ENCODE results near the gene GPD1.
"Not testable (repeated sequence)": the region's sequence is repeated elsewhere in the genome, so short reads cannot be mapped to it uniquely, and the experiment has no call there.

GPD1 gene

DNA sequence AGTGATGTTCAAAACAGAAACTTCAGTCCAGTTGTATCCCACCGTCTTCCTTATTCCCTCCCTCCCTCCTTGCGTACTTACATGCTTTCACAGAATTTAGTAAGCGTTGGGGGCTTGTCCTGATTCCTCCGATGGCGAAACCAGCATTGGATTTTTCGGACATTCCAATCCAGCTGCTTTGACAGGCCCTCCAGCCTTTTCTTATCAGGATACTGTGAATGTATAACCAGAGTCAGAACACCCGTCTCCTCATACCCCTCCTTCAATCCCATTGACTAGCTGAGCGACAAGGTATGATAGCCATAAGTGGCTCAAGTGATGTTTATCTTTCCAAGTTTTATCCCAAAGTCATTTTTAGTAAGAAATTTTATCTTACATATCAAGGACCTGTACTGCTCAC lies 39.2 kb downstream of the GPD1 start:
- TF ChIP-seq, protein P1, sequence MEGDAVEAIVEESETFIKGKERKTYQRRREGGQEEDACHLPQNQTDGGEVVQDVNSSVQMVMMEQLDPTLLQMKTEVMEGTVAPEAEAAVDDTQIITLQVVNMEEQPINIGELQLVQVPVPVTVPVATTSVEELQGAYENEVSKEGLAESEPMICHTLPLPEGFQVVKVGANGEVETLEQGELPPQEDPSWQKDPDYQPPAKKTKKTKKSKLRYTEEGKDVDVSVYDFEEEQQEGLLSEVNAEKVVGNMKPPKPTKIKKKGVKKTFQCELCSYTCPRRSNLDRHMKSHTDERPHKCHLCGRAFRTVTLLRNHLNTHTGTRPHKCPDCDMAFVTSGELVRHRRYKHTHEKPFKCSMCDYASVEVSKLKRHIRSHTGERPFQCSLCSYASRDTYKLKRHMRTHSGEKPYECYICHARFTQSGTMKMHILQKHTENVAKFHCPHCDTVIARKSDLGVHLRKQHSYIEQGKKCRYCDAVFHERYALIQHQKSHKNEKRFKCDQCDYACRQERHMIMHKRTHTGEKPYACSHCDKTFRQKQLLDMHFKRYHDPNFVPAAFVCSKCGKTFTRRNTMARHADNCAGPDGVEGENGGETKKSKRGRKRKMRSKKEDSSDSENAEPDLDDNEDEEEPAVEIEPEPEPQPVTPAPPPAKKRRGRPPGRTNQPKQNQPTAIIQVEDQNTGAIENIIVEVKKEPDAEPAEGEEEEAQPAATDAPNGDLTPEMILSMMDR (IDR thresholded peaks at IDR 0.05; ENCODE audit: low read length, missing control alignments) = no peak
- DNase-seq (ENCODE audit: low read depth) = no peak
- no peak overlapping the region for H3K4me3 ChIP-seq (replicated peaks; ENCODE audit: low read depth, low read length)

DNA sequence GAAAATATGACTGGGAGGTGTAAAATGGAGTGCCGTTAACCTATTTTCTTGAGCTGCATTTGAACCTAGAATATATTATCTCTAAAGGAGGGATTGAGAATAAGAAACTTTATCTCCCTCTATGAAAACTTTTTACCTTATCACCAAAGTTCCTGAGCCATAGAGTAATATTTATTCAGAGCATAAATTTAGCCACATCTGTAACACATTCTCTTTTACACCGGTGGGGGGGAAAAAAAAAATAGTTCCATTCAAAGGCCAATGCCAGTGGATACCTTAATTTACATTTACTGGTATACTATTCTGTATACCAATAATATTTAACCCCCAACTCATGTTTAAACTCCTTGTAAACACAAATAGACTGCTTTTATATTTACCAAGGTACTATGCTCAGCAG lies 41.6 kb downstream of the GPD1 start:
- DNase-seq (ENCODE audit: low read depth) = no peak
- H3K4me3 ChIP-seq (replicated peaks; ENCODE audit: low read depth, low read length) = no peak overlapping the region
- TF ChIP-seq, protein P1 (IDR thresholded peaks at IDR 0.05; ENCODE audit: low read length, missing control alignments) = no peak

DNA sequence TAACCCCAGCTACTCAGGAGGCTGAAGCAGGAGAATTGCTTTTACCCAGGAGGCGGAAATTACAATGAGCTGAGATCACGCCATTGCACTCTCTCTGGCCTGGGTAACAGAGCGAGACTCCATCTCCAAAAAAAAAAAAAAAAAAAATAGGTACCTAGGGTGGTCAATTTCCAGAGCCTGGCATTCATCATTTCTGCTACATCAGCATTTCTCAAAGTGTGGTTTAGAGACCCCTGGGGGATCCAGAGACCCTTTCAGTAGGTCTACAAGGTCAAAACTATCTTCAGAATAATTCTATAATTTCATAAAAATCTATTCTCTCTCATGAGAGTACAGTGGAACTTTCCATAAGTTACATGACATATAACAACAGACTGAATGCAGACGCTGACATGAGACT lies 43.5 kb downstream of the GPD1 start:
- H3K4me3 ChIP-seq (replicated peaks; ENCODE audit: low read depth, low read length) = no peak overlapping the region
- DNase-seq (ENCODE audit: low read depth) = no peak
- TF ChIP-seq, protein P1 (IDR thresholded peaks at IDR 0.05; ENCODE audit: low read length, missing control alignments) = no peak

DNA sequence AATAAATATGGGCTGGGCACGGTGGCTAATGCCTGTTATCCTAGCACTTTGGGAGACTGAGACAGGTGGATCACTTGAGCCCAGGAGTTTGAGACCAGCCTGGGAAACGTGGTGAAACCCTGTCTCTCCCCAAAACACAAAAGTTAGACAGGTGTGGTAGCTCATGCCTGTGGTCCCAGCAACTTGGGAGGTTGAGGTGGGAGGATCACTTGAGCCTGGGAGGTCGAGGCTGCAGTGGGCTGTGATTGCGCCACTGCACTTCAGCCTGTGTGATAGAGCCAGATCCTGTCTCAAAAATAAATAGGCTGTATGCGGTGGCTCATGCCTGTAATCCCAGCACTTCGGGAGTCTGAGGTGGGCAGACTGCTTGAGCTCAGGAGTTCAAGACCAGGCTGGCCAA lies 44.2 kb downstream of the GPD1 start:
- DNase-seq (ENCODE audit: low read depth); H3K4me3 ChIP-seq (replicated peaks; ENCODE audit: low read depth, low read length): not testable (repeated sequence)

DNA sequence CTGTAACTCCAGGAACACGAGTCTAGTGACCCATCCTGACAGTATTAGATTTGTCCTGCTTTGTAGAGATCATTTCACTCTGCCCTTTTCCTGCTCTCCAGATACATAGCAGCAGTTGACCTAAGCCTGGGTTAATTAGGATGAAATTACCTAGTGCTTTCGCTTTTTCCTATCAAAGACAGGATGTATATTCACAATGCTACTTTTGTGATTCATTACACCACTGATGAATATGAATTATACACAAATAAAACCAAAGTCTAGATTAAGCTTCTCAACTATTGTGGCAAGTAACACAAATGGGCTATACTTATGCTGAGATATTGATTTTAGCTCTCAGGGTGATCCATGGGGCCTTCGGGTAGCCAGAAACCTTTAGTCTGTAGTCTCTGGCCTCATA lies 45.5 kb downstream of the GPD1 start:
- no peak for DNase-seq (ENCODE audit: low read depth)
- no peak overlapping the region for H3K4me3 ChIP-seq (replicated peaks; ENCODE audit: low read depth, low read length)
- TF ChIP-seq, protein P1 (IDR thresholded peaks at IDR 0.05; ENCODE audit: low read length, missing control alignments) = no peak

DNA sequence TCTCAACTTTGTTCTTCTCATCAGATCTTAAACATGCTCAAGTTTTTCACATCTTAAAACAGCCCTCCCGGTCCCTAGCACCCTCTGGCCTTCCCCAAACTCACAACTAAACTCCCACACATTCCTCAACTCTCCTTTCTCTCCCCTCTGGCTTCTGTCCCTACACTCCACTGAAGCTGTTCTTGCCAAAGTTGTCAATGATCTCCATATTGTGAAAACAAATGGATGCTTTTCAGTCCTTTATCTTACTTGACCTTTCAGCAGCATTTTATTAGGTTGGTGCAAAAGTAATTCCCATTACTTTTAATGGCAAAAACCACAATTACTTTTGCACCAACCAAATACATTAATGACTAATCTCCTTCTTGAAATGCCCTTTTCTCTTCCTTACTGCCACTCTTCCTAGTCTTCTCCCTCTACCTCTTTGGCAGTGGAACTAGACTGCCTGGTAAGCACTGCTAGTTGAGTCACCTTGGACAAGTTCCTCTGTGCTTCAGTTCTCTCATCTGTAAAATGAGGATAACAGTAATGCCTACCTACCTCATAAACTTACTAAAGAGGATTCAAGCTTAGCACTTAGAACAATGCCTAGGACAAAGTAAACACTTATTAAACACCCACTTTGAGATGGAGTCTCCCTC lies 47.4 kb downstream of the GPD1 start:
- H3K4me3 ChIP-seq (replicated peaks; ENCODE audit: low read depth, low read length) = no peak overlapping the region
- DNase-seq (ENCODE audit: low read depth) = peak; percentile 52
- TF ChIP-seq, protein P1 (IDR thresholded peaks at IDR 0.05; ENCODE audit: low read length, missing control alignments) = no peak

DNA sequence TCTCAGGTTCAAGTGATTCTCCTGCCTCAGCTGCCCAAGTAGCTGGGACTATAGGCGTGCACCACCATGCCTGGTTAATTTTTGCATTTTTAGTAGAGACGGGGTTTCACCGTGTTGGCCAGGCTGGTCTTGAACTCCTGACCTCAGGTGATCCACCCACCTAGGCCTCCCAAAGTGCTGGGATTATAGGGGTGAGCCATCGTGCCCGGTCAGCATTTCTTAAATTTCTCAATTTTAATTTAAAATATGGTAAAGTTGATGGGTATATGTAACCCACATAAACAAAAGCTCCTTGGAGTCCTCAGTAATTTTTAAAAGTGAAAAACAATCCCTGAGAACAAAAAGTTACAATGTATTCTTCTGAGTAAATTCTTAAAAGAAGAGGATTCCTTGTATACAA lies 51.1 kb downstream of the GPD1 start:
- DNase-seq (ENCODE audit: low read depth) = not testable (repeated sequence)

DNA sequence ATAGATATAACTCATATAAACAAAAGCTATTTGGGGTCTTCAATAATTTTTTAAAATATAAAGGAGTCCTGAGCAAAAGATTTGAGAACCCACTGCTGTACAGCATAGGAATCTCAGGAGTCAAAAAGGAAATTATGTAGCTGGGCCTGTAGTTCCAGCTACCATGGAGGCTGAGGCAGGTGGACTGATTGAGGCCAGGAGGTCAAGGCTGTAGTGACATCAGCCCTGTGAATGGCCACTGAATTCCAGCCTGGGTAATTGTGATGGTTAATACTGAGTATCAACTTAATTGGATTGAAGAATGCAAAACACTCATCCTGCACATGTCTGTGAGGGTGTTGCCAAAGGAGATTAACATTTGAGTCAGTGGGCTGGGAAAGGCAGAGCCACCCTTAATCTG lies 52.8 kb downstream of the GPD1 start:
- H3K4me3 ChIP-seq (replicated peaks; ENCODE audit: low read depth, low read length) = no peak overlapping the region
- TF ChIP-seq, protein P1 (IDR thresholded peaks at IDR 0.05; ENCODE audit: low read length, missing control alignments) = no peak
- DNase-seq (ENCODE audit: low read depth) = no peak

More for the DNA sequence above, 51.1 kb downstream of the GPD1 start:
- not testable (repeated sequence) for H3K4me3 ChIP-seq (replicated peaks; ENCODE audit: low read depth, low read length)
